Measurements from ENCODE around the gene CCNA1. TPM values are rescaled to one million over a fixed set of nuclear protein-coding genes. Genes with fewer than 3 reads are reported as not detected.

The CCNA1 gene
- under 1 TPM; 0.37 to 0.47 TPM for total RNA-seq

DNA sequence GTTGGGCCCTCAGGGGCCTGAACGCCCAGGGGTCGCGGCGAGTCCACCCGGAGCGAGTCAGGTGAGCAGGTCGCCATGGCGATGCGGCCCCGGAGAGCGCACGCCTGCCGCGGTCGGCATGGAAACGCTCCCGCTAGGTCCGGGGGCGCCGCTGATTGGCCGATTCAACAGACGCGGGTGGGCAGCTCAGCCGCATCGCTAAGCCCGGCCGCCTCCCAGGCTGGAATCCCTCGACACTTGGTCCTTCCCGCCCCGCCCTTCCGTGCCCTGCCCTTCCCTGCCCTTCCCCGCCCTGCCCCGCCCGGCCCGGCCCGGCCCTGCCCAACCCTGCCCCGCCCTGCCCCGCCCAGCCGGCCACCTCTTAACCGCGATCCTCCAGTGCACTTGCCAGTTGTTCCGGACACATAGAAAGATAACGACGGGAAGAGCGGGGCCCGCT is at the start of gene CCNA1:
TSS of gene CCNA1 (plus strand) at position 390 of the 439 bp plus-strand sequence. CDS start 562 bp downstream, outside the sequence.
- H3K27me3 Mint-ChIP-seq (ENCODE audit: low read depth), result peaks cover 52% of the 10 kb centered on the region
- peak within 1 kb of the TSS; percentile 66 for H3K4me3 Mint-ChIP-seq
- ChIA-PET CTCF (no interaction called here), POLR2A (no interaction called here)
- H3K4me1 Mint-ChIP-seq (ENCODE audit: low read depth), result peaks cover 19% of the 10 kb centered on the region
- ATAC-seq (peak; percentile 78), DNase-seq (peak; percentile 46)
- no peaks in the 10 kb centered on the region for H3K36me3 Mint-ChIP-seq (ENCODE audit: low read depth)
- no peak within 1 kb of the TSS for H3K27ac Mint-ChIP-seq
- H3K9me3 Mint-ChIP-seq (ENCODE audit: insufficient read depth), result no peaks in the 10 kb centered on the region

DNA sequence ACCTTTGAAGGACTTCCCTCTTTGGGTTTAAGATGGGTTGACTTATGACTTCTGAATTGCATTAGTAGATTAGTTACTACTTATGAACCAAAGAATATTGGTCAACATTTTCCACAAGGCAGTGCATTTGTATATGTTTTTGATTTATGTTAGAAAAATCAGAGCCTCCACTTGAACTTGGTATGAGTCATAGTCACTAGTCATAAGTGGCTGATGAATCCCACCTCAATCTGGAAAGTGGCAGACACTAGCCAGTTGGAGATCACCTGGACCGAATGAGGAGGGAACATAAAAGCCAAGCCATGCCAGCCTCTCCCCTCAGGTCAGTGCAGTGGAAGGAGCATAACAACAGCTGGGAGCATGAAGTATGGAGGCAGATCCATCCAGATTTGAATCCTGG is 46.8 kb upstream of the CCNA1 start:
- ATAC-seq (no peak), DNase-seq (no peak)
- Mint-ChIP-seq H3K27ac (no peak overlapping the region), H3K4me1 (ENCODE audit: low read depth) (no peaks in the 10 kb centered on the region), H3K27me3 (ENCODE audit: low read depth) (no peaks in the 10 kb centered on the region), H3K9me3 (ENCODE audit: insufficient read depth) (no peaks in the 10 kb centered on the region), H3K4me3 (no peak overlapping the region), H3K36me3 (ENCODE audit: low read depth) (no peaks in the 10 kb centered on the region)
- ChIA-PET CTCF (no interaction called here), POLR2A (no interaction called here)

DNA sequence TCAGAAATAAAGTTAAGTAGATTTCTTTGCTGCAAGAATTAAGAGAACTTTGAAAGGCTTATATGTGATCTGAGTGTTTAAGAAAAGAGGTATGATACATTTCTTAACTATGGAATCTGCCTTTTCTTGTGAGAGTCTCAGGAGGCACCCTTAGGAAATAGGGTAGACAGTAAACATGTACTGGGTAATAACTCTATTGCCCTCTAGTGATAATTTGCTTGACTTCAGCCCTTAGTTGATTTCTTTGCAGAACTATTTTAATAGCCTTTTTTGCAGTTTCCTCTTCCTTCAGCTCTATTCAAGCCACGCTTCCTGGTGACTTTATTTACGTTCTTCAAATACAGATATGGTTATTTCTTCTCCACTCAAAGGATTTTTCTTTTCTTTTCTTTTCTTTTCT is 37.0 kb upstream of the CCNA1 start:
- H3K4me3 Mint-ChIP-seq, result no peak overlapping the region
- no peaks in the 10 kb centered on the region for H3K4me1 Mint-ChIP-seq (ENCODE audit: low read depth)
- ChIA-PET POLR2A (no interaction called here), CTCF (interaction anchor here (1.9 kb wide), 1 partner anchor 113 kb away, joined by 6 read pairs; no protein-coding TSS in a partner anchor)
- no peak overlapping the region for H3K27ac Mint-ChIP-seq
- no peak for DNase-seq
- H3K27me3 Mint-ChIP-seq (ENCODE audit: low read depth), result peaks cover 12% of the 10 kb centered on the region
- ATAC-seq, result no peak
- no peaks in the 10 kb centered on the region for H3K36me3 Mint-ChIP-seq (ENCODE audit: low read depth)
- H3K9me3 Mint-ChIP-seq (ENCODE audit: insufficient read depth), result no peaks in the 10 kb centered on the region

DNA sequence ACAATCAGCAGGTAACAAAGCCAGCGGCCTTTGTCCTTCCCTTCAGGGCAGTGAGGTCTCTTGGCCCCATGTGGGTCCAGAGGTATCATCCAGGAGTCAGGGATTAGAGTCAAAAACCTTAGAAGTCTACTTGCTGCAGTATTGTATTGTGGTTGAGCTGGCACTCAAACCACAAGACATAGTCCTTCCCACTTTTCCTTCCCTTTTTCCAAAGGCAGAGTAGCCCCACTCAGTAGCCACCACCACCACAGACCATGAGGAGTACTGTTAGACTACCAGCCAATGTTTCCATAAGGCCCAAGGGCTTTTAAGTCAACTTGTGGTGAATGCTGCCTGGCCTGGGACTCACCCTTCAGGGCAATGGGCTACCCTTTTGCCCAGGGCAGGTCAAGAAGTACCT is 27.1 kb upstream of the CCNA1 start:
- Mint-ChIP-seq H3K4me3 (no peak overlapping the region), H3K4me1 (ENCODE audit: low read depth) (no peaks in the 10 kb centered on the region), H3K9me3 (ENCODE audit: insufficient read depth) (no peaks in the 10 kb centered on the region), H3K36me3 (ENCODE audit: low read depth) (no peaks in the 10 kb centered on the region), H3K27ac (no peak overlapping the region), H3K27me3 (ENCODE audit: low read depth) (peaks cover 21% of the 10 kb centered on the region)
- POLR2A ChIA-PET, result no interaction called here
- CTCF ChIA-PET, result no interaction called here
- no peak for DNase-seq
- no peak for ATAC-seq

DNA sequence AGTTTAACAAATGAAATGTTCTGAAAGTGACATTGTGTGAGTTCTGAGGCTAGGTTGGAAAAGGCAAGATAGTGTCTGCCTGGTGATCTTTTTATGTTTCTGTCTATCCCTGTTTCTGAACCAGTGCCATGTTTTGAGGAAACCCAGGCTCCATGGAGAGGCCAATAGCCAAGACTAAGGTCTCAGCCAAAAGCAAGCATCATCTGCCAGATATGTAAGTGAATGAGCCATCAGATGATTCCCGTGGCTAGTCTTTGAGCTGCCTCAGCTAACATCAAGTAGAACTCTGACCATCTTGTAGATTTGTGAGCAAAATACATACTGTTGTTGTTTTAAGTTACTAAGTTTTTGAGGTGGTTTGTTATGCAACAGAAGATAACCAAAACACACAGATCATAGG is 19.6 kb upstream of the CCNA1 start:
- POLR2A ChIA-PET, result no interaction called here
- Mint-ChIP-seq H3K36me3 (ENCODE audit: low read depth) (no peaks in the 10 kb centered on the region), H3K4me1 (ENCODE audit: low read depth) (peaks cover 11% of the 10 kb centered on the region), H3K4me3 (no peak overlapping the region), H3K27me3 (ENCODE audit: low read depth) (peaks cover 25% of the 10 kb centered on the region), H3K9me3 (ENCODE audit: insufficient read depth) (no peaks in the 10 kb centered on the region), H3K27ac (no peak overlapping the region)
- ATAC-seq, result no peak
- DNase-seq, result no peak
- CTCF ChIA-PET, result no interaction called here

DNA sequence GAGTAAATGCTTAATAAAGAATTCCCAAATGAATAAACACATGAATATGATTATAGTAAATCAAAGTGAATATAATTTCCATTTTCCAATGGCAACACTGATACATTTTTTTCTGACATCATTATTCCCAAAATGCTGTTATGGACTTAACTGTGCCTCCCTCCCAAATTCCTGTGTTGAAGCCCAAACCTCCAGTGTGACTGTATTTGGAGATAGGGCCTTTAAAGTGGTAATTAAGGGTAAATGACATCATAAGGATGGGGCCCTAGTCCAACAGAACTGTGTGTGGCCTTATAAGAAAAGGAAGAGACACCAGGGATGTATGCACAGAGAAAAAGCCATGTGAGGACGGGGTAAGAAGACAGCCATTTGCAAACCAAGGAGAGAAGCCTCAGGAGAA is 19.1 kb upstream of the CCNA1 start:
- POLR2A ChIA-PET, result no interaction called here
- peaks cover 15% of the 10 kb centered on the region for H3K4me1 Mint-ChIP-seq (ENCODE audit: low read depth)
- H3K9me3 Mint-ChIP-seq (ENCODE audit: insufficient read depth), result no peaks in the 10 kb centered on the region
- no peak overlapping the region for H3K27ac Mint-ChIP-seq
- no peak for ATAC-seq
- CTCF ChIA-PET, result no interaction called here
- DNase-seq, result no peak
- peaks cover 23% of the 10 kb centered on the region for H3K27me3 Mint-ChIP-seq (ENCODE audit: low read depth)
- H3K4me3 Mint-ChIP-seq, result no peak overlapping the region
- no peaks in the 10 kb centered on the region for H3K36me3 Mint-ChIP-seq (ENCODE audit: low read depth)

DNA sequence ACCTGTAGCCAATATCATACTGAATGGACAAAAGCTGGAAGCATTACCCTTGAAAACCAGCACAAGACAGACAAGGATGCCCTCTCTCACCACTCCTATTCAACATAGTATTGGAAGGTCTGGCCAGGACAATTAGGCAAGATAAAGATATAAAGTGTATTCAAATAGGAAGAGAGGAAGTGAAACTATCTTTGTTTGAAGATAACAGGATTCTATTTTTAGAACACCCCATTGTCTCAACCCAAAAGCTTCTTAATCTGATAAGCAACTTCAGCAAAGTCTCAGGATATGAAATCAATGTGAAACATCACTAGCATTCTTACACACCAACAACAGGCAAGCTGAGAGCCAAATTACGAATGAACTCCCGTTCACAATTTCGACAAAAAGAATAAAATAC is 17.8 kb upstream of the CCNA1 start:
- H3K4me3 Mint-ChIP-seq, result no peak overlapping the region
- peaks cover 29% of the 10 kb centered on the region for H3K27me3 Mint-ChIP-seq (ENCODE audit: low read depth)
- ChIA-PET POLR2A (no interaction called here), CTCF (no interaction called here)
- no peaks in the 10 kb centered on the region for H3K9me3 Mint-ChIP-seq (ENCODE audit: insufficient read depth)
- no peaks in the 10 kb centered on the region for H3K36me3 Mint-ChIP-seq (ENCODE audit: low read depth)
- H3K27ac Mint-ChIP-seq, result no peak overlapping the region
- DNase-seq (no peak), ATAC-seq (no peak)
- H3K4me1 Mint-ChIP-seq (ENCODE audit: low read depth), result peaks cover 19% of the 10 kb centered on the region

DNA sequence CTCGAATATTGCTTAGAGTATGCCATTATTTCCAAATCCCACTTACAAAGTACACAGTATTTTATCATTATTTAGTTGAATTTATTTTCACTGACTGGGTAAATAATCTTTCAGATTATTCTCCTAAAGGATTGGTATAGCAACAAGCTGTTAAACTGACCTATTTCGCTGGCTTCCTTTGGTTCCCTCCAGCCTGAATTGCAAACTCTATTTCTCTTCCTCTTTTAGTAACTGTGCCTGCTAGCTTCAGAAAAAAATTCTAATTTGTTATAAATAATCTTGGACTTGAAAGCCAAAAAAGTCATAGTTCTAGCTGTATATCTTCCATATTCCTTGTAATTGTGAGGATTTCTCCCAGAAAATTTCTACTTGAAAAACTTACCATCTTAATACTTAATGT is 15.0 kb upstream of the CCNA1 start:
- H3K36me3 Mint-ChIP-seq (ENCODE audit: low read depth), result no peaks in the 10 kb centered on the region
- H3K27me3 Mint-ChIP-seq (ENCODE audit: low read depth), result peaks cover 27% of the 10 kb centered on the region
- POLR2A ChIA-PET, result no interaction called here
- H3K4me1 Mint-ChIP-seq (ENCODE audit: low read depth), result peaks cover 36% of the 10 kb centered on the region
- ATAC-seq, result no peak
- no peak overlapping the region for H3K4me3 Mint-ChIP-seq
- CTCF ChIA-PET, result interaction anchor here (1.0 to 1.4 kb wide), 3 partner anchors 68 to 318 kb away, joined by 3 to 4 read pairs (median 4); no protein-coding TSS in a partner anchor
- no peak for DNase-seq
- H3K27ac Mint-ChIP-seq, result no peak overlapping the region
- no peaks in the 10 kb centered on the region for H3K9me3 Mint-ChIP-seq (ENCODE audit: insufficient read depth)

DNA sequence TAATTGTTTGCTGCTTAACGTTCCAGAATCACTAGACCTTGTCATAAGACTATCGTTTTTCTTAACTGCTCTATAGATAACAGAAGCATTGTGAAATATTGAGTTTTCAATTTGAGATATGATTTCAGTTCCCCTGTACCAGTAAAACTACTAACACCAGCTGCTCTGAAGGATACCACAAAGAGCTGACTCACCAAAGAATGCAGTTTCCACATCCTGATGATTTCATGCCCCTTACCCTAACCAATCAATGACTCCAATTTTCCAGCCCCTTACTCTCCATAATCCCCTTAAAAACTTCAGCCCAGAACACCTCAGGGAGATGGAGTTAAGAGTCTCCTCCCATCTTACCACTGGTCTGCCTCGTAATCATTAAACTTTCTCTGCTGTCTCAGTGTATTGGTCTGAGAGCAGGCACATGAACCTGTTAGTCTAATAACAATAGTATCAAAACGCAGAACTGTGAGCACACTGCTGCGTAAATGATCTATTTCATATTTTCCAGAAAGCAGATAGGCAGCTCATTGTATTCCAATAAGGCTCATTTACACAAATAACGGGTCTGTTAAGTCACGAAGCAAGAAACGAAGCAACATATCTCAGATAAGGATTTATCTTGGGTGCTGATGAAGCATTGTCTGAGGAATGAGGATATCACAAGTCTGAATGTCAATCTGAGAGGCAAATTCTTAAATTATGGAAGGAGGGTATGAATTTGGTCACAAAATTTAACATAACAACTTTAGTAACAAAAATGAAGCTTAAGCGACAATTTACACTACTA is 14.1 kb upstream of the CCNA1 start:
- H3K27ac Mint-ChIP-seq, result no peak overlapping the region
- no peaks in the 10 kb centered on the region for H3K9me3 Mint-ChIP-seq (ENCODE audit: insufficient read depth)
- no peak for DNase-seq
- H3K27me3 Mint-ChIP-seq (ENCODE audit: low read depth), result peaks cover 25% of the 10 kb centered on the region
- ATAC-seq, result no peak
- H3K4me3 Mint-ChIP-seq, result peak overlapping the region; percentile 23
- peaks cover 36% of the 10 kb centered on the region for H3K4me1 Mint-ChIP-seq (ENCODE audit: low read depth)
- ChIA-PET CTCF (interaction anchor here (1.1 to 2.2 kb wide), 4 partner anchors 10 to 317 kb away, joined by 3 to 13 read pairs (median 5); no protein-coding TSS in a partner anchor), POLR2A (no interaction called here)
- H3K36me3 Mint-ChIP-seq (ENCODE audit: low read depth), result no peaks in the 10 kb centered on the region

DNA sequence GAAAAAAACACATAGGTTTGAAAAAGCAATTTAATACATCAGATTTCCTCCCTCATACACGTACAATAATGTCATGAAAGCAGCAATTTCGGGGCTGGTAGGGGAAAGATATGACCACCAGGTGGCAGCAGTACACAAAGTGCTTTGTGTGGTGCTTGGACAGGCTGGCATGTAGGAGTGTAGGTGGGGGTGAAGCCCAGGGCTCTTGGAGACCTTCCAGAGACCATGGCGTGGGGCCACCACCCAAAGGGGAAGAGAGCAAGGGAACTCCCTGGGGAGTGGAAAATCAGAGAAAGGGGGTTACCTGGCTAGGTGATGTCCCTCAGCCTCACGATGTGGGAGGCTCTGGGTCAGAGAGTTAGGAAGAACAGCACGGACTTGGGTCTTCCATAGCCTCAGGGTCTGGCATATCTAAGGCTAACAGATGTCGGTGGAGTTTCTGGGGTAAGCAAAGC is 11.8 kb upstream of the CCNA1 start:
- Mint-ChIP-seq H3K27me3 (ENCODE audit: low read depth) (peaks cover 37% of the 10 kb centered on the region), H3K36me3 (ENCODE audit: low read depth) (no peaks in the 10 kb centered on the region), H3K4me3 (no peak overlapping the region), H3K4me1 (ENCODE audit: low read depth) (peaks cover 25% of the 10 kb centered on the region), H3K9me3 (ENCODE audit: insufficient read depth) (no peaks in the 10 kb centered on the region), H3K27ac (no peak overlapping the region)
- POLR2A ChIA-PET, result interaction anchor here (0.6 kb wide), 1 partner anchor 479 kb away, joined by 4 read pairs; no protein-coding TSS in a partner anchor
- CTCF ChIA-PET, result interaction anchor here (0.7 to 2.4 kb wide), 10 partner anchors 10 to 353 kb away, joined by 3 to 17 read pairs (median 3); no protein-coding TSS in a partner anchor
- DNase-seq (peak; percentile 83), ATAC-seq (peak; percentile 96)

DNA sequence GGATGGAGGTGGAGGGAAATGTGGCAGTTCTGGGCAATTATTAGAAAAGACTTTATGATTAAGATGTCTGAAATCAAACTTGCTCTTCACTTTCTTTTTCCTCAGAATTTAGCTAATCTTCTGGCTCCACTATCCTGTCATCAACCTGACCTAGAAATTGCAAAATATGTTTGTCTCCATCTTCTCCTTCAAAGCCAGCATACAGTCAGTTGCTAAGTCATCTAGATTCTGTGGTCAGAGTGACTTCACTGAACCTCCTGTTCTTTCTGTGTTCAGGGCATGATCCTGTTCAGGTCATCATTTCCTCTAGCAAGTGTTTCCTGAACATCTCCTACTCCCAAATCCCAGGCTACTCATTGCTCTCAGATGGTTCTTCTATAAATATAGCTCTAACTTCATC is 10.8 kb upstream of the CCNA1 start:
- H3K36me3 Mint-ChIP-seq (ENCODE audit: low read depth), result no peaks in the 10 kb centered on the region
- no peak for ATAC-seq

DNA sequence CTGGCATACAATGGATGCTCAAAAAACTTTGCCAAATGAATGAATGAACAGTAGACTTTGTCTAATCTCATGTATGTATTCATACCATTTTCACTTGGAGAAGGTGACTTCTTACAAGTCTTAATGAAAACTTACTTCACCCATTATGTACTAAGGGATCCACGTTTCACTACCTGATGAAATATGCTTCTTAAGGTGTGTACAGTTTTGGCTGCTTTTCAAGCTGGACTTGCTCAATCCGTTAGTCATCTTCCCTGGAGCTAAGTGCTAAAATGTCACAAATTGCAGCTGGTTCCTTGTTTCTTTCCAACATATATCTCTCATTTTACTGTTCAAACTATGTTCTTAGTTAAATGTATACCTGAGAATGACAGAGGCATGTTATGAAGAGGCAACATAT is 4.2 kb upstream of the CCNA1 start:
- ATAC-seq, result no peak
- Mint-ChIP-seq H3K4me1 (ENCODE audit: low read depth) (peaks cover 19% of the 10 kb centered on the region), H3K4me3 (no peak overlapping the region), H3K9me3 (ENCODE audit: insufficient read depth) (no peaks in the 10 kb centered on the region), H3K27ac (no peak overlapping the region), H3K36me3 (ENCODE audit: low read depth) (no peaks in the 10 kb centered on the region), H3K27me3 (ENCODE audit: low read depth) (peaks cover 61% of the 10 kb centered on the region)
- no peak for DNase-seq
- ChIA-PET POLR2A (no interaction called here), CTCF (interaction anchor here (0.7 kb wide), 1 partner anchor 632 kb away, joined by 3 read pairs; no protein-coding TSS in a partner anchor)

More for the DNA sequence above, 10.8 kb upstream of the CCNA1 start:
- peaks cover 41% of the 10 kb centered on the region for H3K27me3 Mint-ChIP-seq (ENCODE audit: low read depth)
- H3K27ac Mint-ChIP-seq, result no peak overlapping the region
- H3K9me3 Mint-ChIP-seq (ENCODE audit: insufficient read depth), result no peaks in the 10 kb centered on the region
- ChIA-PET CTCF (interaction anchor here (0.7 to 2.4 kb wide), 8 partner anchors 17 to 560 kb away, joined by 3 to 17 read pairs (median 3); no protein-coding TSS in a partner anchor), POLR2A (no interaction called here)
- no peak for DNase-seq
- H3K4me1 Mint-ChIP-seq (ENCODE audit: low read depth), result peaks cover 25% of the 10 kb centered on the region
- no peak overlapping the region for H3K4me3 Mint-ChIP-seq

Data from activated CD8-positive, alpha-beta T cell treated with anti-CD3 and anti-CD28 coated beads, Interleukin-2, amount 10 ng/mL, durations not matched to agents 7 days and 5 days (primary cell).